HEK293 (cell line): ENCODE results near the gene FCGR3A.
"Not testable (repeated sequence)": the region's sequence is repeated elsewhere in the genome, so short reads cannot be mapped to it uniquely, and the experiment has no call there.

Experiments used
- CTCF ChIA-PET: fragments of 350-600 bp; formaldehyde crosslinking; extraction: SDS; loops from one replicate; lab custom pipeline; 2021; ENCODE audit warnings: antibody characterized with exemption; lab: Yijun Ruan, JAX
- POLR2A ChIA-PET: fragments of 300-600 bp; formaldehyde crosslinking; extraction: SDS; loops from one replicate; lab custom pipeline; 2020; ENCODE audit warnings: antibody characterized with exemption, inconsistent platforms; lab: Yijun Ruan, JAX
- H3K27ac ChIP-seq: fragments of 200-500 bp; sonication (Bioruptor generic); 2 replicates; pipeline ENCODE4 v1.5.1; 2014; ENCODE audit warnings: low read depth, low read length, control low read depth, inconsistent platforms; ENCODE audit errors: extremely low read depth
- H3K36me3 ChIP-seq, 2 experiments: fragments of 200-500 bp in 1 of 2; sonication (Bioruptor generic) in 1 of 2; 1 replicate in 1 of 2; 2 replicates in 1 of 2; pipeline ENCODE4 v1.5.1; 2014 to 2017; ENCODE audit warnings: inconsistent platforms in 2 of 2, low read length in 2 of 2; ENCODE audit not compliant: control insufficient read depth in 2 of 2, insufficient read depth in 1 of 2
- H3K4me1 ChIP-seq: fragments of 200-500 bp; sonication (Bioruptor generic); 2 replicates; pipeline ENCODE4 v1.5.1; 2014; ENCODE audit warnings: mild to moderate bottlenecking, low read length, inconsistent platforms; ENCODE audit not compliant: control insufficient read depth, insufficient read depth
- H3K4me3 ChIP-seq: 2 replicates; pipeline ENCODE4 v1.5.1; 2011; ENCODE audit warnings: low read depth, mild to moderate bottlenecking, control low read depth, low read length, moderate library complexity
- H3K9me3 ChIP-seq: fragments of 200-500 bp; sonication (Bioruptor generic); 2 replicates; pipeline ENCODE4 v1.5.1; 2014; ENCODE audit warnings: low read depth, low read length, inconsistent platforms; ENCODE audit not compliant: control insufficient read depth, insufficient read depth
- KLF8 ChIP-seq: fragments of 450-650 bp; formaldehyde crosslinking; IDR thresholded peaks from 2 replicates; pipeline ENCODE4 v1.5.1; 2016; ENCODE audit warnings: missing biosample characterization, missing genetic modification characterization
- SCRT1 ChIP-seq: fragments of 450-650 bp; formaldehyde crosslinking; IDR thresholded peaks from 2 replicates; pipeline ENCODE4 v1.5.1; 2016; ENCODE audit warnings: missing biosample characterization, missing genetic modification characterization, borderline replicate concordance
- ZNF335 ChIP-seq: fragments of 450-650 bp; formaldehyde crosslinking; conservative IDR thresholded peaks from 2 replicates; pipeline ENCODE4 v1.5.1; 2016; ENCODE audit warnings: missing biosample characterization, missing genetic modification characterization
- ZNF514 ChIP-seq: fragments of 450-650 bp; formaldehyde crosslinking; IDR thresholded peaks from 2 replicates; pipeline ENCODE4 v1.5.1; 2016; ENCODE audit warnings: missing biosample characterization, missing genetic modification characterization
- TF ChIP-seq, protein P1 (sequence below): fragments of 450-650 bp; IDR thresholded peaks from 2 replicates; pipeline ENCODE4 v1.5.1; 2018; ENCODE audit warnings: missing biosample characterization, mild to moderate bottlenecking, missing genetic modification characterization
- TF ChIP-seq, protein P2 (sequence below): fragments of 450-650 bp; formaldehyde crosslinking; IDR thresholded peaks from 2 replicates; pipeline ENCODE4 v1.5.1; 2016; ENCODE audit warnings: missing biosample characterization, missing genetic modification characterization

The FCGR3A gene

DNA sequence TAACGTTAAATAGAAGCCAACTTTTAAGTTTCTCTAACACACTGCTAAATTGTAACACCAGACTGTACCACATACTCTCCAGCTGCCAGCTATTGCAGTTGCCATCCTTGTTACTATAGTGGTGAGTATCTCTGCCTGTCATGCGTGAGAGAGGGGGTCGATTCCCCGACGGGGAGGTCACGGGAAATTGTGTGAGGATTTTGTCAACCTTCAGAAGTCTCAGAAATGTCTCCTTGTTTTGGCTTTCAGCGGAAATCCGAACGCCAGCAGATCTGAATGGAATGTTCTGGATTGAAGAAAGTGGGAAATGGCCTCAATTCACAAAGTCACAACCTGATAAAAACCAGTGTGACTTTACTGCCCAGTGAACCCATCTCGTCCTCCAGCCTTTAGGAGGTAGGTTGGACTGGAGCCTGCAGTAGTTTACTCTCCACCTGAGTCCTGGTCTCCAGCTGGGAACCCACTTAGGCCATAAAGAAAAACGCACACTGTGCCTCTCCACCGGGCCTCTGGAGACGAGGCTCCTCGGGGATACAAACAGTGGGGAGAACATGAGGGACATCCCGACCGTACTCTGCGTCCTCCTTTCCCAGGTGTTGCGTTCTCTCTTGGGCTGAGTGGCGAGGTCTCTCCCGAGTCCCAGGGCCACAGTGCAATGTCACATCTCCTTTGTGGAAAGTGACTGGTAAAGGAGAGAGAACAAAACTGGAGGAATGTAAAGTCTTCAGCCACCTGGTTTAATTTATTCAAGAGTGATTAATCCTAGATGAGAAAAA is 26.4 kb downstream of the FCGR3A start:
- H3K36me3 ChIP-seq, CTCF ChIA-PET, H3K4me1 ChIP-seq, H3K27ac ChIP-seq, H3K9me3 ChIP-seq, H3K4me3 ChIP-seq, POLR2A ChIA-PET: not testable (repeated sequence)

DNA sequence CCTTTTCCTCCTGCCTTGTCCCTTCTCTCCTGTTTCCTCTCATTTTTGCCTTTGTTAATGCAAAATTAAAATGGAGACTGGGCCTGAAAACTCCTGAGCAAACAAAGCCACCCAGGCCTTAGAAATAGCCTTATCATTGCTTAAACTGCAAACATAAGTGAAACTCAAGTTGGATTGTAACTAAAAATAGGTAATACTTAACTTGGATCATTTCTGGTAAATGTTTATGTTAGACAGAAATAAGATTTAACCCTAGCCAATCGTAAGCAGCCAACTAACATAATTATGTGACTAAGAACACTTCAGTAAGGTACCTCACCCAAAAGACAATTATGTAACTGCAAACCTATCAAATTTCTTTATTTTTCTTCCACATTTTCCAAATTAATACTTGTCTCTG is 35.7 kb downstream of the FCGR3A start:
- H3K36me3 ChIP-seq, H3K4me3 ChIP-seq, CTCF ChIA-PET, H3K4me1 ChIP-seq, POLR2A ChIA-PET, H3K9me3 ChIP-seq: not testable (repeated sequence)
- H3K27ac ChIP-seq: 0 out of 2 replicates have a peak overlapping the region, but pooled peaks have one; percentile 34

DNA sequence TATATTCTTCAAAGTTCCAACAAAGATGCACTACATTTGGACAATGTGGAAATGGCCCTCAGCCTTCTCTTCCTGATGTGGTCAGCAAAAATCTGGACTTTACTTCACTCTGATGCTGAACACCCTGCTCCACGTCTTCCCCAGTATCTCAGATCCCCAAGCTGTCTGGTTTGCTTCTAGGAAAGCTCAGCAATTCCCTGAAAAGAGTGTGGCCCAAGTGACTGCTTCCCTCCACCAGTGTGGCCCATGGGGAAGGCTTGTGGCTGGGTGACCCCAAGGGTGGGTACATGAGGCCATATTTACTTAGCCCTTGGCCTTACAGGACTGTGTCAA is 36.2 kb downstream of the FCGR3A start:
- POLR2A ChIA-PET, H3K9me3 ChIP-seq, H3K36me3 ChIP-seq, H3K4me3 ChIP-seq, H3K4me1 ChIP-seq, CTCF ChIA-PET: not testable (repeated sequence)
- 0 out of 2 replicates have a peak overlapping the region, but pooled peaks have one; percentile 34 for H3K27ac ChIP-seq

DNA sequence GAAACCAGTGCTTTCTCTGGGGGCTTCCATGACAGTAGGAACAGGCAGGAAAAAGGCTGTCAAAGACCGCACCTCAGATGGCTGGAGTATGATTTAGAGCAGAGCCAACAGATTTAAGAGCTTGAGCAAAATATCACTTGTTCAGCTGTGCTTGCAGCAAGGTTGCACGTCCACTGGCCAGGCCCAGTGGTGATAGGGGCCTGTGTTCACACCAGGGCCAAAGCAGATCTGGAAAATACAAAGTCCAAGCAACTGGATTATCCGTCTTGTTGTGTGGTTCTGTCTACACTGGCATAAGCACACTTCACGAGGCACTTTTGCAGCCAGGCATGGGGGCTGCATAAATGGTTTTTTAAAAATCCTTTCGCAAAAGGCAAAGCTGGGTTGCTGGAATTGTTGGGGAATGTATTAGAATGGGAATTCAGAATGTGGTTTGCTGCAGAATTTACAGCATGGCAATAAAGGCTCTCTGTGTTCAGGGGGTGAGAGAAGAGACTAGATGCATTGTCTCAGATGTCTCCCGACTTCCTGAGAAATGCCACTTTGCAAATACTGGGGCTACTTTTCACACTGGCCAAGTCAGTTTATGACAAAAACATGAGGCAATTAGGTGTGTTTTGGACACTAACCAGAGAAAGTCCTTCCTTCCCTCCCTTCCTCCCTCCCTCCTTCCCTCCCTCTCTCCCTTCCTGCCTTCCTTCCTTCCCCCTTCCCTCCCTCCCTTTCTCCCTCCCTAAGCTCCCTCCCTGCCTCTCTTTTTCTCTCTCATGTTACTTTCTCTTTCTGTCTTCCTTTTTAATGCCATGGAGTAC is 36.8 kb downstream of the FCGR3A start:
- CTCF ChIA-PET: interaction anchor here (0.6 kb wide), 1 partner anchor 23 kb away, joined by 5 read pairs; no protein-coding TSS in a partner anchor
- H3K4me1 ChIP-seq, H3K9me3 ChIP-seq, H3K4me3 ChIP-seq, H3K27ac ChIP-seq, H3K36me3 ChIP-seq, POLR2A ChIA-PET: not testable (repeated sequence)

DNA sequence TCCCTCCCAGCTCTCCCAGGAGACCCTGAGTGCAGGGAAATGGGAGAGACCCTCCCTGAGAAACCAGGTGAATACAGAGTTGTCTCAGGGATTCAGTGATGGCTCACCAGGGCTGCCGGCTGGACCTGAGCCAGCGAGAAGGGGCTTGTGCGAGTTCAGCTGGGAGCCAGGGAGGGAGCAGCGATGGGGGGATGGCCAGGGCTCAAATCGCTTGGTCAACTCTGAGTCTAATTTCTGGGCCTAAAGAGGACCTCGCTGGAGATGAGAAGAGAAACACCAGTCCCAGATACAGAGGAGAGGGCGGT is 37.9 kb downstream of the FCGR3A start:
- Histone ChIP-seq H3K27ac (no peak overlapping the region), H3K9me3 (no peaks in the 10 kb centered on the region), H3K4me1 (peaks cover 8% of the 10 kb centered on the region), H3K36me3 (no peaks in the 10 kb centered on the region), H3K4me3 (no peak overlapping the region)
- TF ChIP-seq, protein P1, sequence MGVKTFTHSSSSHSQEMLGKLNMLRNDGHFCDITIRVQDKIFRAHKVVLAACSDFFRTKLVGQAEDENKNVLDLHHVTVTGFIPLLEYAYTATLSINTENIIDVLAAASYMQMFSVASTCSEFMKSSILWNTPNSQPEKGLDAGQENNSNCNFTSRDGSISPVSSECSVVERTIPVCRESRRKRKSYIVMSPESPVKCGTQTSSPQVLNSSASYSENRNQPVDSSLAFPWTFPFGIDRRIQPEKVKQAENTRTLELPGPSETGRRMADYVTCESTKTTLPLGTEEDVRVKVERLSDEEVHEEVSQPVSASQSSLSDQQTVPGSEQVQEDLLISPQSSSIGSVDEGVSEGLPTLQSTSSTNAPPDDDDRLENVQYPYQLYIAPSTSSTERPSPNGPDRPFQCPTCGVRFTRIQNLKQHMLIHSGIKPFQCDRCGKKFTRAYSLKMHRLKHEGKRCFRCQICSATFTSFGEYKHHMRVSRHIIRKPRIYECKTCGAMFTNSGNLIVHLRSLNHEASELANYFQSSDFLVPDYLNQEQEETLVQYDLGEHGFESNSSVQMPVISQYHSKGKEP (tag by site-specific recombination): no peak
- TF ChIP-seq ZNF514 (tag by site-specific recombination) (no peak), KLF8 (tag by site-specific recombination) (no peak), SCRT1 (tag by site-specific recombination) (no peak), ZNF335 (no peak)
- TF ChIP-seq, protein P2, sequence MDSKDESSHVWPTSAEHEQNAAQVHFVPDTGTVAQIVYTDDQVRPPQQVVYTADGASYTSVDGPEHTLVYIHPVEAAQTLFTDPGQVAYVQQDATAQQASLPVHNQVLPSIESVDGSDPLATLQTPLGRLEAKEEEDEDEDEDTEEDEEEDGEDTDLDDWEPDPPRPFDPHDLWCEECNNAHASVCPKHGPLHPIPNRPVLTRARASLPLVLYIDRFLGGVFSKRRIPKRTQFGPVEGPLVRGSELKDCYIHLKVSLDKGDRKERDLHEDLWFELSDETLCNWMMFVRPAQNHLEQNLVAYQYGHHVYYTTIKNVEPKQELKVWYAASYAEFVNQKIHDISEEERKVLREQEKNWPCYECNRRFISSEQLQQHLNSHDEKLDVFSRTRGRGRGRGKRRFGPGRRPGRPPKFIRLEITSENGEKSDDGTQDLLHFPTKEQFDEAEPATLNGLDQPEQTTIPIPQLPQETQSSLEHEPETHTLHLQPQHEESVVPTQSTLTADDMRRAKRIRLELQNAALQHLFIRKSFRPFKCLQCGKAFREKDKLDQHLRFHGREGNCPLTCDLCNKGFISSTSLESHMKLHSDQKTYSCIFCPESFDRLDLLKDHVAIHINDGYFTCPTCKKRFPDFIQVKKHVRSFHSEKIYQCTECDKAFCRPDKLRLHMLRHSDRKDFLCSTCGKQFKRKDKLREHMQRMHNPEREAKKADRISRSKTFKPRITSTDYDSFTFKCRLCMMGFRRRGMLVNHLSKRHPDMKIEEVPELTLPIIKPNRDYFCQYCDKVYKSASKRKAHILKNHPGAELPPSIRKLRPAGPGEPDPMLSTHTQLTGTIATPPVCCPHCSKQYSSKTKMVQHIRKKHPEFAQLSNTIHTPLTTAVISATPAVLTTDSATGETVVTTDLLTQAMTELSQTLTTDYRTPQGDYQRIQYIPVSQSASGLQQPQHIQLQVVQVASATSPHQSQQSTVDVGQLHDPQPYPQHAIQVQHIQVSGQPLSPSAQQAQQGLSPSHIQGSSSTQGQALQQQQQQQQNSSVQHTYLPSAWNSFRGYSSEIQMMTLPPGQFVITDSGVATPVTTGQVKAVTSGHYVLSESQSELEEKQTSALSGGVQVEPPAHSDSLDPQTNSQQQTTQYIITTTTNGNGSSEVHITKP (tag by site-specific recombination): no peak
- ChIA-PET CTCF (interaction anchor here (0.6 kb wide), 1 partner anchor 22 kb away, joined by 5 read pairs; no protein-coding TSS in a partner anchor), POLR2A (no interaction called here)
